ENCODE data around the gene RNU5B-1. TPM values are rescaled to one million over a fixed set of nuclear protein-coding genes. Genes with fewer than 3 reads are reported as not detected.

The RNU5B-1 gene
- total RNA-seq, 4 donors from 2014 or later = not detected

GRCh38 chr15:65323071-65323511 is 18.6 kb downstream of the RNU5B-1 start:
- H3K4me3 ChIP-seq (ENCODE audit: low read depth, poor library complexity, severe bottlenecking) = no peak overlapping the region
- intact Hi-C loops (cut with DNase I; ENCODE audit: low total_unique reads) = no loop called here
- WGBS, 2 donors = 23 to 29% methylated on average over 9 of the region's 9 CpGs
- TF ChIP-seq POLR2A (IDR thresholded peaks at IDR 0.05) = no peak
- no peak for TF ChIP-seq CTCF (IDR thresholded peaks at IDR 0.05)
- no peak for DNase-seq (ENCODE audit: low spot score in 2 of 2)

GRCh38 chr15:65326117-65326526 is 21.6 kb downstream of the RNU5B-1 start:
- intact Hi-C loops (cut with DNase I; ENCODE audit: low total_unique reads) = no loop called here
- H3K4me3 ChIP-seq (ENCODE audit: low read depth, poor library complexity, severe bottlenecking) = no peak overlapping the region
- DNase-seq (ENCODE audit: low spot score in 2 of 2) = no peak
- no peak for TF ChIP-seq CTCF (IDR thresholded peaks at IDR 0.05)
- 48 to 55% methylated on average over 12 of the region's 12 CpGs for WGBS, 2 donors

- no peak for DNase-seq (ENCODE audit: low spot score in 2 of 2)
- TF ChIP-seq POLR2A (IDR thresholded peaks at IDR 0.05) = no peak
- no peak for TF ChIP-seq CTCF (IDR thresholded peaks at IDR 0.05)
- no peak overlapping the region for H3K4me3 ChIP-seq (ENCODE audit: low read depth, poor library complexity, severe bottlenecking)
- 88 to 93% methylated on average over 2 of the region's 2 CpGs for WGBS, 2 donors
- intact Hi-C loops (cut with DNase I; ENCODE audit: low total_unique reads) = no loop called here
These were observed 22.3 kb downstream of the RNU5B-1 start for GRCh38 chr15:65326818-65327217.

- no peak for TF ChIP-seq CTCF (IDR thresholded peaks at IDR 0.05)
- no peak for TF ChIP-seq POLR2A (IDR thresholded peaks at IDR 0.05)
- intact Hi-C loops (cut with DNase I; ENCODE audit: low total_unique reads) = no loop called here
- WGBS, 2 donors = 74 to 76% methylated on average over 12 of the region's 12 CpGs
- H3K4me3 ChIP-seq (ENCODE audit: low read depth, poor library complexity, severe bottlenecking) = no peak overlapping the region
- DNase-seq (ENCODE audit: low spot score in 2 of 2) = no peak
These were observed 23.3 kb downstream of the RNU5B-1 start for GRCh38 chr15:65327651-65328393.

GRCh38 chr15:65328506-65329287 is 24.2 kb downstream of the RNU5B-1 start:
- 84 to 88% methylated on average over 18 to 21 of the region's 21 CpGs for WGBS, 2 donors
- DNase-seq (ENCODE audit: low spot score in 2 of 2) = no peak
- intact Hi-C loops (cut with DNase I; ENCODE audit: low total_unique reads) = no loop called here
- H3K4me3 ChIP-seq (ENCODE audit: low read depth, poor library complexity, severe bottlenecking) = no peak overlapping the region
- TF ChIP-seq CTCF (IDR thresholded peaks at IDR 0.05) (no peak), POLR2A (IDR thresholded peaks at IDR 0.05) (no peak)

Measured in lower leg skin (tissue), 4 donors.